IPS-18a (cell line): Measurements from ENCODE around the gene EXOC4.

Experiments used
- H3K27ac ChIP-seq: one replicate; pipeline ENCODE4 v1.5.1; 2013; ENCODE audit warnings: low read length
- H3K27me3 ChIP-seq: one replicate; pipeline ENCODE4 v1.6.1; 2013; ENCODE audit warnings: mild to moderate bottlenecking, low read length; ENCODE audit not compliant: control insufficient read depth, insufficient read depth
- H3K36me3 ChIP-seq: one replicate; pipeline ENCODE4 v1.6.1; 2013; ENCODE audit warnings: low read depth, low read length; ENCODE audit not compliant: control insufficient read depth
- H3K4me1 ChIP-seq: one replicate; pipeline ENCODE4 v1.6.1; 2013; ENCODE audit warnings: low read depth, low read length; ENCODE audit not compliant: control insufficient read depth
- H3K4me3 ChIP-seq: one replicate; pipeline ENCODE4 v1.5.1; 2013; ENCODE audit warnings: low read length
- H3K9ac ChIP-seq: one replicate; pipeline ENCODE4 v1.6.1; 2013; ENCODE audit warnings: mild to moderate bottlenecking, low read length, moderate library complexity
- H3K9me3 ChIP-seq: one replicate; pipeline ENCODE4 v1.6.1; 2013; ENCODE audit warnings: low read depth, low read length; ENCODE audit not compliant: control insufficient read depth

Gene EXOC4

GRCh38 chr7:133543657-133544056, 290.8 kb downstream of the EXOC4 start:
- H3K9ac ChIP-seq, result no peak overlapping the region
- no peaks in the 10 kb centered on the region for H3K36me3 ChIP-seq
- H3K4me1 ChIP-seq, result peaks cover 15% of the 10 kb centered on the region
- no peak overlapping the region for H3K27ac ChIP-seq
- H3K27me3 ChIP-seq, result no peaks in the 10 kb centered on the region
- H3K9me3 ChIP-seq, result no peaks in the 10 kb centered on the region
- no peak overlapping the region for H3K4me3 ChIP-seq

GRCh38 chr7:133545618-133546017, 292.7 kb downstream of the EXOC4 start:
- H3K4me1 ChIP-seq, result peaks cover 7% of the 10 kb centered on the region
- H3K36me3 ChIP-seq, result no peaks in the 10 kb centered on the region
- no peaks in the 10 kb centered on the region for H3K27me3 ChIP-seq
- H3K4me3 ChIP-seq, result no peak overlapping the region
- no peaks in the 10 kb centered on the region for H3K9me3 ChIP-seq
- H3K27ac ChIP-seq, result no peak overlapping the region
- no peak overlapping the region for H3K9ac ChIP-seq

GRCh38 chr7:133547981-133548380, 295.1 kb downstream of the EXOC4 start:
- Histone ChIP-seq H3K9ac (no peak overlapping the region), H3K27ac (no peak overlapping the region), H3K9me3 (no peaks in the 10 kb centered on the region), H3K36me3 (no peaks in the 10 kb centered on the region), H3K4me1 (no peaks in the 10 kb centered on the region), H3K27me3 (no peaks in the 10 kb centered on the region), H3K4me3 (no peak overlapping the region)

- no peak overlapping the region for H3K27ac ChIP-seq
- H3K4me3 ChIP-seq, result no peak overlapping the region
- H3K36me3 ChIP-seq, result no peaks in the 10 kb centered on the region
- H3K27me3 ChIP-seq, result no peaks in the 10 kb centered on the region
- H3K9ac ChIP-seq, result no peak overlapping the region
- H3K4me1 ChIP-seq, result no peaks in the 10 kb centered on the region
- H3K9me3 ChIP-seq, result no peaks in the 10 kb centered on the region
Measured at GRCh38 chr7:133549633-133550032, 296.8 kb downstream of the EXOC4 start.

- Histone ChIP-seq H3K9ac (no peak overlapping the region), H3K4me1 (no peaks in the 10 kb centered on the region), H3K27ac (no peak overlapping the region), H3K36me3 (no peaks in the 10 kb centered on the region), H3K9me3 (no peaks in the 10 kb centered on the region), H3K4me3 (no peak overlapping the region), H3K27me3 (no peaks in the 10 kb centered on the region)
Measured at GRCh38 chr7:133550145-133550544, 297.3 kb downstream of the EXOC4 start.

GRCh38 chr7:133550811-133551210, 297.9 kb downstream of the EXOC4 start:
- Histone ChIP-seq H3K36me3 (no peaks in the 10 kb centered on the region), H3K9me3 (no peaks in the 10 kb centered on the region), H3K27me3 (no peaks in the 10 kb centered on the region), H3K27ac (no peak overlapping the region), H3K4me1 (no peaks in the 10 kb centered on the region), H3K4me3 (no peak overlapping the region), H3K9ac (no peak overlapping the region)

- Histone ChIP-seq H3K27ac (no peak overlapping the region), H3K4me1 (no peaks in the 10 kb centered on the region), H3K27me3 (no peaks in the 10 kb centered on the region), H3K36me3 (no peaks in the 10 kb centered on the region), H3K4me3 (no peak overlapping the region), H3K9me3 (no peaks in the 10 kb centered on the region), H3K9ac (no peak overlapping the region)
Measured at GRCh38 chr7:133551466-133551865, 298.6 kb downstream of the EXOC4 start.

- Histone ChIP-seq H3K27me3 (no peaks in the 10 kb centered on the region), H3K4me3 (no peak overlapping the region), H3K9me3 (no peaks in the 10 kb centered on the region), H3K36me3 (no peaks in the 10 kb centered on the region), H3K4me1 (no peaks in the 10 kb centered on the region), H3K27ac (no peak overlapping the region), H3K9ac (no peak overlapping the region)
Measured at GRCh38 chr7:133552079-133552478, 299.2 kb downstream of the EXOC4 start.

GRCh38 chr7:133554330-133554729, 301.5 kb downstream of the EXOC4 start:
- Histone ChIP-seq H3K4me3 (no peak overlapping the region), H3K27ac (no peak overlapping the region), H3K9me3 (no peaks in the 10 kb centered on the region), H3K9ac (no peak overlapping the region), H3K27me3 (no peaks in the 10 kb centered on the region), H3K36me3 (no peaks in the 10 kb centered on the region), H3K4me1 (no peaks in the 10 kb centered on the region)

- Histone ChIP-seq H3K4me3 (no peak overlapping the region), H3K9ac (no peak overlapping the region), H3K36me3 (no peaks in the 10 kb centered on the region), H3K9me3 (no peaks in the 10 kb centered on the region), H3K27ac (no peak overlapping the region), H3K27me3 (no peaks in the 10 kb centered on the region), H3K4me1 (no peaks in the 10 kb centered on the region)
Measured at GRCh38 chr7:133556048-133556447, 303.2 kb downstream of the EXOC4 start.

GRCh38 chr7:133556553-133556952, 303.7 kb downstream of the EXOC4 start:
- no peak overlapping the region for H3K27ac ChIP-seq
- H3K9ac ChIP-seq, result no peak overlapping the region
- H3K9me3 ChIP-seq, result no peaks in the 10 kb centered on the region
- H3K4me3 ChIP-seq, result no peak overlapping the region
- H3K4me1 ChIP-seq, result no peaks in the 10 kb centered on the region
- no peaks in the 10 kb centered on the region for H3K36me3 ChIP-seq
- H3K27me3 ChIP-seq, result no peaks in the 10 kb centered on the region

GRCh38 chr7:133560900-133561299, 308.0 kb downstream of the EXOC4 start:
- Histone ChIP-seq H3K9me3 (no peaks in the 10 kb centered on the region), H3K36me3 (no peaks in the 10 kb centered on the region), H3K4me1 (no peaks in the 10 kb centered on the region), H3K4me3 (no peak overlapping the region), H3K27ac (no peak overlapping the region), H3K27me3 (no peaks in the 10 kb centered on the region), H3K9ac (no peak overlapping the region)
